ENCODE data around the gene SAA4.
"Not testable (repeated sequence)": the region's sequence is repeated elsewhere in the genome, so short reads cannot be mapped to it uniquely, and the experiment has no call there.

DNA sequence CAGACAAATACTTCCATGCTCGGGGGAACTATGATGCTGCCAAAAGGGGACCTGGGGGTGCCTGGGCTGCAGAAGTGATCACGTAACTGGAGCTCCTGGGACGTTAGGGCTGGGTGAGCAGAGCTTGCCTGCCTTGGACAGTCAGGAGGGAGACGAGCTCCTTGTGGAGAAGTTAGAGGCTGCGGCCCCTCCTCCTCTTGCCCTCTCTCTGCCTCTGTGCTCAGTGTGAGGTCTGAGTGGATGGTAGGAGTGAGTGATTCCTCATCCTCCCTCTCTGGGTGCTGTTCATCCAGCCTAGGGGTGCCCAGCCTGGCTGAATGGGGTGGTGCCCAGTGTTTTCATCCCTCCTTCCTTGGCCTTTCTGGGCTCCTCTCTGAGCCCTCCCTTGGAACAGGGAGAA lies 32.6 kb upstream of the SAA4 start:
- TF ChIP-seq MYC (IDR thresholded peaks at IDR 0.05; ENCODE audit: borderline replicate concordance, low read length); ESRRA (IDR thresholded peaks at IDR 0.05; ENCODE audit: borderline replicate concordance, low read length); SREBF2 (IDR thresholded peaks at IDR 0.05); POLR2A (IDR thresholded peaks at IDR 0.05; ENCODE audit: low read length); RAD21 (conservative IDR thresholded peaks at IDR 0.05 in 1 of 2, IDR thresholded peaks at IDR 0.05 in 1 of 2); CBX8 (IDR thresholded peaks at IDR 0.05); JUN (IDR thresholded peaks at IDR 0.05): not testable (repeated sequence)
- TF ChIP-seq, protein P1, sequence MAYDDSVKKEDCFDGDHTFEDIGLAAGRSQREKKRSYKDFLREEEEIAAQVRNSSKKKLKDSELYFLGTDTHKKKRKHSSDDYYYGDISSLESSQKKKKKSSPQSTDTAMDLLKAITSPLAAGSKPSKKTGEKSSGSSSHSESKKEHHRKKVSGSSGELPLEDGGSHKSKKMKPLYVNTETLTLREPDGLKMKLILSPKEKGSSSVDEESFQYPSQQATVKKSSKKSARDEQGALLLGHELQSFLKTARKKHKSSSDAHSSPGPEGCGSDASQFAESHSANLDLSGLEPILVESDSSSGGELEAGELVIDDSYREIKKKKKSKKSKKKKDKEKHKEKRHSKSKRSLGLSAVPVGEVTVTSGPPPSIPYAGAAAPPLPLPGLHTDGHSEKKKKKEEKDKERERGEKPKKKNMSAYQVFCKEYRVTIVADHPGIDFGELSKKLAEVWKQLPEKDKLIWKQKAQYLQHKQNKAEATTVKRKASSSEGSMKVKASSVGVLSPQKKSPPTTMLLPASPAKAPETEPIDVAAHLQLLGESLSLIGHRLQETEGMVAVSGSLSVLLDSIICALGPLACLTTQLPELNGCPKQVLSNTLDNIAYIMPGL (CRISPR knock-in tag; IDR thresholded peaks at IDR 0.05; ENCODE audit: borderline replicate concordance), result not testable (repeated sequence)
- TF ChIP-seq, protein P2, sequence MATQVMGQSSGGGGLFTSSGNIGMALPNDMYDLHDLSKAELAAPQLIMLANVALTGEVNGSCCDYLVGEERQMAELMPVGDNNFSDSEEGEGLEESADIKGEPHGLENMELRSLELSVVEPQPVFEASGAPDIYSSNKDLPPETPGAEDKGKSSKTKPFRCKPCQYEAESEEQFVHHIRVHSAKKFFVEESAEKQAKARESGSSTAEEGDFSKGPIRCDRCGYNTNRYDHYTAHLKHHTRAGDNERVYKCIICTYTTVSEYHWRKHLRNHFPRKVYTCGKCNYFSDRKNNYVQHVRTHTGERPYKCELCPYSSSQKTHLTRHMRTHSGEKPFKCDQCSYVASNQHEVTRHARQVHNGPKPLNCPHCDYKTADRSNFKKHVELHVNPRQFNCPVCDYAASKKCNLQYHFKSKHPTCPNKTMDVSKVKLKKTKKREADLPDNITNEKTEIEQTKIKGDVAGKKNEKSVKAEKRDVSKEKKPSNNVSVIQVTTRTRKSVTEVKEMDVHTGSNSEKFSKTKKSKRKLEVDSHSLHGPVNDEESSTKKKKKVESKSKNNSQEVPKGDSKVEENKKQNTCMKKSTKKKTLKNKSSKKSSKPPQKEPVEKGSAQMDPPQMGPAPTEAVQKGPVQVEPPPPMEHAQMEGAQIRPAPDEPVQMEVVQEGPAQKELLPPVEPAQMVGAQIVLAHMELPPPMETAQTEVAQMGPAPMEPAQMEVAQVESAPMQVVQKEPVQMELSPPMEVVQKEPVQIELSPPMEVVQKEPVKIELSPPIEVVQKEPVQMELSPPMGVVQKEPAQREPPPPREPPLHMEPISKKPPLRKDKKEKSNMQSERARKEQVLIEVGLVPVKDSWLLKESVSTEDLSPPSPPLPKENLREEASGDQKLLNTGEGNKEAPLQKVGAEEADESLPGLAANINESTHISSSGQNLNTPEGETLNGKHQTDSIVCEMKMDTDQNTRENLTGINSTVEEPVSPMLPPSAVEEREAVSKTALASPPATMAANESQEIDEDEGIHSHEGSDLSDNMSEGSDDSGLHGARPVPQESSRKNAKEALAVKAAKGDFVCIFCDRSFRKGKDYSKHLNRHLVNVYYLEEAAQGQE (IDR thresholded peaks at IDR 0.05), result not testable (repeated sequence)
- TF ChIP-seq, protein P3, sequence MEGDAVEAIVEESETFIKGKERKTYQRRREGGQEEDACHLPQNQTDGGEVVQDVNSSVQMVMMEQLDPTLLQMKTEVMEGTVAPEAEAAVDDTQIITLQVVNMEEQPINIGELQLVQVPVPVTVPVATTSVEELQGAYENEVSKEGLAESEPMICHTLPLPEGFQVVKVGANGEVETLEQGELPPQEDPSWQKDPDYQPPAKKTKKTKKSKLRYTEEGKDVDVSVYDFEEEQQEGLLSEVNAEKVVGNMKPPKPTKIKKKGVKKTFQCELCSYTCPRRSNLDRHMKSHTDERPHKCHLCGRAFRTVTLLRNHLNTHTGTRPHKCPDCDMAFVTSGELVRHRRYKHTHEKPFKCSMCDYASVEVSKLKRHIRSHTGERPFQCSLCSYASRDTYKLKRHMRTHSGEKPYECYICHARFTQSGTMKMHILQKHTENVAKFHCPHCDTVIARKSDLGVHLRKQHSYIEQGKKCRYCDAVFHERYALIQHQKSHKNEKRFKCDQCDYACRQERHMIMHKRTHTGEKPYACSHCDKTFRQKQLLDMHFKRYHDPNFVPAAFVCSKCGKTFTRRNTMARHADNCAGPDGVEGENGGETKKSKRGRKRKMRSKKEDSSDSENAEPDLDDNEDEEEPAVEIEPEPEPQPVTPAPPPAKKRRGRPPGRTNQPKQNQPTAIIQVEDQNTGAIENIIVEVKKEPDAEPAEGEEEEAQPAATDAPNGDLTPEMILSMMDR (IDR thresholded peaks at IDR 0.05), result not testable (repeated sequence)
- TF ChIP-seq, protein P4, sequence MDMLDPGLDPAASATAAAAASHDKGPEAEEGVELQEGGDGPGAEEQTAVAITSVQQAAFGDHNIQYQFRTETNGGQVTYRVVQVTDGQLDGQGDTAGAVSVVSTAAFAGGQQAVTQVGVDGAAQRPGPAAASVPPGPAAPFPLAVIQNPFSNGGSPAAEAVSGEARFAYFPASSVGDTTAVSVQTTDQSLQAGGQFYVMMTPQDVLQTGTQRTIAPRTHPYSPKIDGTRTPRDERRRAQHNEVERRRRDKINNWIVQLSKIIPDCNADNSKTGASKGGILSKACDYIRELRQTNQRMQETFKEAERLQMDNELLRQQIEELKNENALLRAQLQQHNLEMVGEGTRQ (IDR thresholded peaks at IDR 0.05), result not testable (repeated sequence)
